HuH-7.5 (cell line): Measurements from ENCODE around the gene RBM26.
"Not testable (repeated sequence)": the region's sequence is repeated elsewhere in the genome, so short reads cannot be mapped to it uniquely, and the experiment has no call there.

ENCODE experiments used
- DNase-seq: peaks from one replicate; pipeline ENCODE4 v3.0.0; 2011; ENCODE audit warnings: low spot score

The RBM26 gene

GRCh38 chr13:79384022-79384610, 21.9 kb downstream of the RBM26 start:
- no peak for DNase-seq

- no peak for DNase-seq
These were observed 23.3 kb downstream of the RBM26 start for GRCh38 chr13:79382545-79383275.

- DNase-seq = no peak
These were observed 25.1 kb downstream of the RBM26 start for GRCh38 chr13:79380997-79381396.

- no peak for DNase-seq
These were observed 26.8 kb downstream of the RBM26 start for GRCh38 chr13:79379274-79379673.

GRCh38 chr13:79376843-79377242, 29.2 kb downstream of the RBM26 start:
- no peak for DNase-seq

GRCh38 chr13:79374578-79374977, 31.5 kb downstream of the RBM26 start:
- no peak for DNase-seq

- DNase-seq = no peak
These were observed 32.1 kb downstream of the RBM26 start for GRCh38 chr13:79373916-79374315.

GRCh38 chr13:79369226-79369625, 36.8 kb downstream of the RBM26 start:
- DNase-seq = no peak

GRCh38 chr13:79365981-79366380, 40.1 kb downstream of the RBM26 start:
- DNase-seq = no peak

GRCh38 chr13:79361299-79361698, 44.8 kb downstream of the RBM26 start:
- no peak for DNase-seq

GRCh38 chr13:79360095-79360494, 46.0 kb downstream of the RBM26 start:
- DNase-seq = no peak

- no peak for DNase-seq
These were observed 47.0 kb downstream of the RBM26 start for GRCh38 chr13:79359064-79359463.

GRCh38 chr13:79354285-79354684, 51.8 kb downstream of the RBM26 start:
- no peak for DNase-seq

GRCh38 chr13:79353693-79354092, 52.4 kb downstream of the RBM26 start:
- no peak for DNase-seq

GRCh38 chr13:79352107-79352506, 53.9 kb downstream of the RBM26 start:
- DNase-seq = no peak

GRCh38 chr13:79349608-79350007, 56.4 kb downstream of the RBM26 start:
- not testable (repeated sequence) for DNase-seq

GRCh38 chr13:79349011-79349410, 57.0 kb downstream of the RBM26 start:
- DNase-seq = no peak

- no peak for DNase-seq
These were observed 59.6 kb downstream of the RBM26 start for GRCh38 chr13:79346300-79346914.

GRCh38 chr13:79341202-79341601, 64.9 kb downstream of the RBM26 start:
- DNase-seq = no peak

- DNase-seq = no peak
These were observed 65.6 kb downstream of the RBM26 start for GRCh38 chr13:79340490-79340889.

GRCh38 chr13:79338343-79338742, 67.7 kb downstream of the RBM26 start:
- DNase-seq = no peak

GRCh38 chr13:79336966-79337365, 69.1 kb downstream of the RBM26 start:
- DNase-seq = no peak

GRCh38 chr13:79328510-79328909, 77.5 kb downstream of the RBM26 start:
- no peak for DNase-seq

- DNase-seq = no peak
These were observed 85.6 kb downstream of the RBM26 start for GRCh38 chr13:79320433-79320832.
